ENCODE measurements around the gene RO60. TPM values are rescaled to one million over a fixed set of nuclear protein-coding genes. Genes with fewer than 3 reads are reported as not detected.
A peak's percentile ranks its signal among the peaks of the same experiment; 100 is the strongest.

The RO60 gene
- total RNA-seq, 1 experiment from 2014 or later, result 86.4 TPM

GRCh38 chr1:193069748-193070385, 10.5 kb downstream of the RO60 start:
- peaks cover 4% of the 10 kb centered on the region; the same call in 1 of the 2 replicates for H3K36me3 Mint-ChIP-seq
- H3K4me1 Mint-ChIP-seq, result peaks cover 11% of the 10 kb centered on the region
- ChIA-PET POLR2A (interaction anchor here (0.5 to 2.1 kb wide), 4 partner anchors 10 to 607 kb away, joined by 3 to 10 read pairs (median 4); partner anchors contain the start of genes RO60 and UCHL5), CTCF (interaction anchor here (0.7 to 2.3 kb wide), 8 partner anchors 11 to 163 kb away, joined by 4 to 15 read pairs (median 4); partner anchors contain the start of genes CDC73, RO60 and UCHL5)
- H3K27me3 Mint-ChIP-seq (ENCODE audit: low read depth), result no peaks in the 10 kb centered on the region
- no peak overlapping the region for H3K27ac Mint-ChIP-seq
- DNase-seq (ENCODE audit: low spot score) (peak; percentile 21), ATAC-seq (peak; percentile 81)
- TF ChIP-seq SOX15 (CRISPR knock-in tag; IDR thresholded peaks at IDR 0.05) (no peak), CTCF (IDR thresholded peaks at IDR 0.05) (peak; percentile 17; the same call in 1 of the 2 replicates), ZNF219 (CRISPR knock-in tag; IDR thresholded peaks at IDR 0.05; ENCODE audit: borderline replicate concordance) (no peak), CREM (CRISPR knock-in tag; IDR thresholded peaks at IDR 0.05) (no peak), NR2C2 (CRISPR knock-in tag; IDR thresholded peaks at IDR 0.05) (no peak), JUN (CRISPR knock-in tag; IDR thresholded peaks at IDR 0.05) (no peak)
- TF ChIP-seq, protein P1, sequence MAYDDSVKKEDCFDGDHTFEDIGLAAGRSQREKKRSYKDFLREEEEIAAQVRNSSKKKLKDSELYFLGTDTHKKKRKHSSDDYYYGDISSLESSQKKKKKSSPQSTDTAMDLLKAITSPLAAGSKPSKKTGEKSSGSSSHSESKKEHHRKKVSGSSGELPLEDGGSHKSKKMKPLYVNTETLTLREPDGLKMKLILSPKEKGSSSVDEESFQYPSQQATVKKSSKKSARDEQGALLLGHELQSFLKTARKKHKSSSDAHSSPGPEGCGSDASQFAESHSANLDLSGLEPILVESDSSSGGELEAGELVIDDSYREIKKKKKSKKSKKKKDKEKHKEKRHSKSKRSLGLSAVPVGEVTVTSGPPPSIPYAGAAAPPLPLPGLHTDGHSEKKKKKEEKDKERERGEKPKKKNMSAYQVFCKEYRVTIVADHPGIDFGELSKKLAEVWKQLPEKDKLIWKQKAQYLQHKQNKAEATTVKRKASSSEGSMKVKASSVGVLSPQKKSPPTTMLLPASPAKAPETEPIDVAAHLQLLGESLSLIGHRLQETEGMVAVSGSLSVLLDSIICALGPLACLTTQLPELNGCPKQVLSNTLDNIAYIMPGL (CRISPR knock-in tag; IDR thresholded peaks at IDR 0.05), result no peak
- TF ChIP-seq, protein P2, sequence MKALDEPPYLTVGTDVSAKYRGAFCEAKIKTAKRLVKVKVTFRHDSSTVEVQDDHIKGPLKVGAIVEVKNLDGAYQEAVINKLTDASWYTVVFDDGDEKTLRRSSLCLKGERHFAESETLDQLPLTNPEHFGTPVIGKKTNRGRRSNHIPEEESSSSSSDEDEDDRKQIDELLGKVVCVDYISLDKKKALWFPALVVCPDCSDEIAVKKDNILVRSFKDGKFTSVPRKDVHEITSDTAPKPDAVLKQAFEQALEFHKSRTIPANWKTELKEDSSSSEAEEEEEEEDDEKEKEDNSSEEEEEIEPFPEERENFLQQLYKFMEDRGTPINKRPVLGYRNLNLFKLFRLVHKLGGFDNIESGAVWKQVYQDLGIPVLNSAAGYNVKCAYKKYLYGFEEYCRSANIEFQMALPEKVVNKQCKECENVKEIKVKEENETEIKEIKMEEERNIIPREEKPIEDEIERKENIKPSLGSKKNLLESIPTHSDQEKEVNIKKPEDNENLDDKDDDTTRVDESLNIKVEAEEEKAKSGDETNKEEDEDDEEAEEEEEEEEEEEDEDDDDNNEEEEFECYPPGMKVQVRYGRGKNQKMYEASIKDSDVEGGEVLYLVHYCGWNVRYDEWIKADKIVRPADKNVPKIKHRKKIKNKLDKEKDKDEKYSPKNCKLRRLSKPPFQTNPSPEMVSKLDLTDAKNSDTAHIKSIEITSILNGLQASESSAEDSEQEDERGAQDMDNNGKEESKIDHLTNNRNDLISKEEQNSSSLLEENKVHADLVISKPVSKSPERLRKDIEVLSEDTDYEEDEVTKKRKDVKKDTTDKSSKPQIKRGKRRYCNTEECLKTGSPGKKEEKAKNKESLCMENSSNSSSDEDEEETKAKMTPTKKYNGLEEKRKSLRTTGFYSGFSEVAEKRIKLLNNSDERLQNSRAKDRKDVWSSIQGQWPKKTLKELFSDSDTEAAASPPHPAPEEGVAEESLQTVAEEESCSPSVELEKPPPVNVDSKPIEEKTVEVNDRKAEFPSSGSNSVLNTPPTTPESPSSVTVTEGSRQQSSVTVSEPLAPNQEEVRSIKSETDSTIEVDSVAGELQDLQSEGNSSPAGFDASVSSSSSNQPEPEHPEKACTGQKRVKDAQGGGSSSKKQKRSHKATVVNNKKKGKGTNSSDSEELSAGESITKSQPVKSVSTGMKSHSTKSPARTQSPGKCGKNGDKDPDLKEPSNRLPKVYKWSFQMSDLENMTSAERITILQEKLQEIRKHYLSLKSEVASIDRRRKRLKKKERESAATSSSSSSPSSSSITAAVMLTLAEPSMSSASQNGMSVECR (CRISPR knock-in tag; IDR thresholded peaks at IDR 0.05; ENCODE audit: borderline replicate concordance), result no peak
- no peak overlapping the region for H3K4me3 Mint-ChIP-seq
- no peaks in the 10 kb centered on the region for H3K9me3 Mint-ChIP-seq

DNA sequence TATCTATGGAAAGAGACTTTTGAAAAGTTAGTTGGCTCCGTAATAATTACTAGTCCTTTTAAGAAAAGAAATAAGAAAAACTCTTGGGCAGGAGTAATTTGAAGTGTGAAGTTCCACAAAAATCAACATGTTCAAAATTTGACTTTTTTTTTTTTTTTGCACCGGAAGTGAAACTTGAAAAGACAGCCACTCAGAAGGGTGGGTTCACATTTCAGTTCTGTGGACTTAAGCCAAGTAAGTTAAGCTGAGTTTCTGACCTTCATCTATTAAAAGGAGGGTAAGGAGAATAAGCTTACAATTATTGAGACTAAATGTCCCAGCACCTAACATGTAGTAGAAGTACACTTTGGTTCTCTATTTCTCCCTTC, 11.0 kb downstream of the RO60 start:
- H3K4me3 Mint-ChIP-seq, result no peak overlapping the region
- no peaks in the 10 kb centered on the region for H3K9me3 Mint-ChIP-seq
- CTCF ChIA-PET, result interaction anchor here (0.6 to 2.3 kb wide), 13 partner anchors 12 to 350 kb away, joined by 3 to 15 read pairs (median 4); partner anchors contain the start of genes CDC73, GLRX2, RO60 and UCHL5
- H3K27me3 Mint-ChIP-seq (ENCODE audit: low read depth), result no peaks in the 10 kb centered on the region
- DNase-seq (ENCODE audit: low spot score) (no peak), ATAC-seq (no peak)
- TF ChIP-seq MXD4 (CRISPR knock-in tag; IDR thresholded peaks at IDR 0.05; ENCODE audit: borderline replicate concordance) (no peak), ERG (CRISPR knock-in tag; IDR thresholded peaks at IDR 0.05) (no peak), ZNF138 (CRISPR knock-in tag; conservative IDR thresholded peaks at IDR 0.05) (no peak), CDX4 (CRISPR knock-in tag; IDR thresholded peaks at IDR 0.05; ENCODE audit: borderline replicate concordance) (no peak), NFATC4 (CRISPR knock-in tag; IDR thresholded peaks at IDR 0.05) (no peak), JUN (CRISPR knock-in tag; IDR thresholded peaks at IDR 0.05) (no peak)
- POLR2A ChIA-PET, result interaction anchor here (0.6 to 2.1 kb wide), 4 partner anchors 11 to 1349 kb away, joined by 3 to 10 read pairs (median 3); partner anchors contain the start of genes RO60 and UCHL5
- H3K27ac Mint-ChIP-seq, result no peak overlapping the region
- H3K36me3 Mint-ChIP-seq, result peaks cover 4% of the 10 kb centered on the region; the same call in 1 of the 2 replicates
- H3K4me1 Mint-ChIP-seq, result peaks cover 11% of the 10 kb centered on the region
